ENCODE measurements around the gene MAML1.

MAML1 gene

GRCh38 chr5:179804555-179804947 is 71.9 kb downstream of the MAML1 start:
- DNase-seq (ENCODE audit: low read depth): no peak

GRCh38 chr5:179805070-179805528 is 72.5 kb downstream of the MAML1 start:
- no peak for DNase-seq (ENCODE audit: low read depth)

GRCh38 chr5:179805529-179806249 is 73.1 kb downstream of the MAML1 start:
- DNase-seq (ENCODE audit: low read depth): no peak

- DNase-seq (ENCODE audit: low read depth): no peak
Measured at GRCh38 chr5:179806250-179807048, 73.8 kb downstream of the MAML1 start, which contains the start of gene MGAT4B. MGAT4B (minus strand) TSS chr5:179806866; CDS start chr5:179806583, 283 bp downstream.

GRCh38 chr5:179812135-179812825 is 79.7 kb downstream of the MAML1 start:
- no peak for DNase-seq (ENCODE audit: low read depth)

GRCh38 chr5:179812997-179813607 is 80.5 kb downstream of the MAML1 start:
- no peak for DNase-seq (ENCODE audit: low read depth)

- DNase-seq (ENCODE audit: low read depth): no peak
Measured at GRCh38 chr5:179814090-179814489, 81.5 kb downstream of the MAML1 start.

- no peak for DNase-seq (ENCODE audit: low read depth)
Measured at GRCh38 chr5:179815491-179816249, 83.0 kb downstream of the MAML1 start.

GRCh38 chr5:179816401-179816795 is 83.8 kb downstream of the MAML1 start:
- DNase-seq (ENCODE audit: low read depth): no peak

GRCh38 chr5:179816796-179817469 is 84.3 kb downstream of the MAML1 start:
- DNase-seq (ENCODE audit: low read depth): no peak

GRCh38 chr5:179817470-179817840 is 84.8 kb downstream of the MAML1 start:
- DNase-seq (ENCODE audit: low read depth): no peak

- no peak for DNase-seq (ENCODE audit: low read depth)
Measured at GRCh38 chr5:179817890-179818745, 85.5 kb downstream of the MAML1 start.

GRCh38 chr5:179818746-179819295 is 86.2 kb downstream of the MAML1 start:
- DNase-seq (ENCODE audit: low read depth): peak; percentile 76

- no peak for DNase-seq (ENCODE audit: low read depth)
Measured at GRCh38 chr5:179819296-179820126, 86.9 kb downstream of the MAML1 start.

- DNase-seq (ENCODE audit: low read depth): no peak
Measured at GRCh38 chr5:179820127-179820482, 87.5 kb downstream of the MAML1 start.

- no peak for DNase-seq (ENCODE audit: low read depth)
Measured at GRCh38 chr5:179820483-179821297, 88.1 kb downstream of the MAML1 start, which contains the start of gene SQSTM1. SQSTM1 (plus strand) TSS chr5:179820905; CDS start chr5:179820937, 32 bp downstream.

GRCh38 chr5:179821298-179822058 is 88.9 kb downstream of the MAML1 start:
- DNase-seq (ENCODE audit: low read depth): peak; percentile 73
